Kidney glomerular epithelial cell (primary cell): Measurements from ENCODE around the gene NPIPB2.
A peak's percentile ranks its signal among the peaks of the same experiment; 100 is the strongest.

Experiments used
- DNase-seq: peaks from one replicate; lab custom pipeline; 2025; lab: John Stamatoyannopoulos, UW

The NPIPB2 gene

GRCh38 chr16:11896486-11897176 is 45.2 kb downstream of the NPIPB2 start:
- DNase-seq, result peak; percentile 68

- DNase-seq, result no peak
These were observed 48.3 kb downstream of the NPIPB2 start for GRCh38 chr16:11893571-11893970.

GRCh38 chr16:11892761-11893160 is 49.1 kb downstream of the NPIPB2 start:
- no peak for DNase-seq

- DNase-seq, result no peak
These were observed 51.4 kb downstream of the NPIPB2 start for GRCh38 chr16:11890231-11890965.

- no peak for DNase-seq
These were observed 55.0 kb downstream of the NPIPB2 start for GRCh38 chr16:11886881-11887280.

- DNase-seq, result no peak
These were observed 57.8 kb downstream of the NPIPB2 start for GRCh38 chr16:11884035-11884434.

GRCh38 chr16:11880007-11880406 is 61.8 kb downstream of the NPIPB2 start:
- no peak for DNase-seq

- DNase-seq, result no peak
These were observed 64.5 kb downstream of the NPIPB2 start for GRCh38 chr16:11877374-11877773.
